Common myeloid progenitor, CD34-positive (primary cell): Measurements from ENCODE around the gene TUFT1.

ENCODE experiments used
- CTCF ChIA-PET: fragments of 350-600 bp; sonication (Branson Sonifier 250); formaldehyde crosslinking; loops from one replicate; lab custom pipeline; 2021; ENCODE audit warnings: antibody characterized with exemption; lab: Charles Lee
- POLR2A ChIA-PET: fragments of 350-600 bp; sonication (Branson Sonifier 250); formaldehyde crosslinking; loops from one replicate; lab custom pipeline; 2021; ENCODE audit warnings: antibody characterized with exemption; lab: Charles Lee
- DNase-seq, 3 donors: peaks; one replicate each; pipeline versions ENCODE4 v3.0.0 to v3.0.0-alpha.2; 2013
- H3K27ac ChIP-seq, 2 experiments: 1 replicate in 1 of 2; 2 replicates in 1 of 2; pipeline ENCODE4 v1.7.0; 2013; ENCODE audit warnings: inconsistent platforms in 2 of 2, low read length in 2 of 2, mild to moderate bottlenecking in 2 of 2, low read depth in 1 of 2, moderate library complexity in 1 of 2; ENCODE audit not compliant: severe bottlenecking in 2 of 2, insufficient read depth in 1 of 2, poor library complexity in 1 of 2
- H3K27me3 ChIP-seq, 5 experiments: replicated peaks in 2 of 5; 1 replicate in 3 of 5; 2 replicates in 2 of 5; pipeline versions ENCODE4 v1.6.1 to v1.7.0; 2013; ENCODE audit warnings: low read length in 4 of 5, mild to moderate bottlenecking in 2 of 5, moderate library complexity in 2 of 5, inconsistent platforms in 1 of 5; ENCODE audit not compliant: insufficient read depth in 5 of 5, control insufficient read depth in 4 of 5
- H3K36me3 ChIP-seq, 4 experiments: 1 replicate in 2 of 4; 2 replicates in 2 of 4; pipeline versions ENCODE4 v1.6.1 to v1.7.0; 2013; ENCODE audit warnings: low read length in 3 of 4, control low read depth in 1 of 4, mild to moderate bottlenecking in 1 of 4; ENCODE audit not compliant: control insufficient read depth in 4 of 4, insufficient read depth in 4 of 4
- H3K4me1 ChIP-seq, 4 experiments: 1 replicate in 3 of 4; 2 replicates in 1 of 4; pipeline versions ENCODE4 v1.6.1 to v1.7.1; 2013; ENCODE audit warnings: low read length in 3 of 4, mild to moderate bottlenecking in 3 of 4, control low read depth in 1 of 4, inconsistent platforms in 1 of 4, moderate library complexity in 1 of 4; ENCODE audit not compliant: control insufficient read depth in 4 of 4, insufficient read depth in 4 of 4; ENCODE audit errors: control extremely low read depth in 1 of 4
- H3K4me3 ChIP-seq, 7 experiments: 1 replicate in 4 of 7; 2 replicates in 3 of 7; pipeline versions ENCODE4 v1.5.1 to v1.7.0; 2013; ENCODE audit warnings: mild to moderate bottlenecking in 7 of 7, low read length in 6 of 7, moderate library complexity in 6 of 7, inconsistent platforms in 2 of 7, low read depth in 2 of 7, control low read depth in 1 of 7; ENCODE audit not compliant: insufficient read depth in 4 of 7, control insufficient read depth in 1 of 7; ENCODE audit errors: extremely low read depth in 1 of 7
- H3K9me3 ChIP-seq, 5 experiments: 1 replicate in 4 of 5; 2 replicates in 1 of 5; pipeline versions ENCODE4 v1.6.1 to v1.7.1; 2013; ENCODE audit warnings: low read length in 4 of 5, mild to moderate bottlenecking in 2 of 5, inconsistent platforms in 1 of 5, low read depth in 1 of 5, moderate library complexity in 1 of 5; ENCODE audit not compliant: control insufficient read depth in 4 of 5, insufficient read depth in 2 of 5; ENCODE audit errors: control extremely low read depth in 1 of 5
- WGBS: methylation state at CpG from one replicate; pipeline ENCODE4 v1.1.5; 2013; ENCODE audit not compliant: insufficient coverage; 5-methylcytosine and 5-hydroxymethylcytosine counted together

Gene TUFT1

GRCh38 chr1:151524736-151525135, 15.4 kb upstream of the TUFT1 start:
- no peak overlapping the region for H3K4me3 ChIP-seq
- H3K36me3 ChIP-seq = no peaks in the 10 kb centered on the region
- no peak overlapping the region for H3K27ac ChIP-seq
- H3K9me3 ChIP-seq = no peaks in the 10 kb centered on the region
- CTCF ChIA-PET = interaction anchor here (0.9 to 1.6 kb wide), 2 partner anchors 8 to 50 kb away, joined by 3 to 4 read pairs; no protein-coding TSS in a partner anchor
- DNase-seq = no peak
- H3K27me3 ChIP-seq = peaks cover 0 to 3% (median 0%) of the 10 kb centered on the region in 5 experiments
- no peaks in the 10 kb centered on the region for H3K4me1 ChIP-seq
- POLR2A ChIA-PET = no interaction called here
- 97% methylated on average over 6 of the region's 7 CpGs for WGBS

- Histone ChIP-seq H3K36me3 (no peaks in the 10 kb centered on the region), H3K9me3 (no peaks in the 10 kb centered on the region), H3K4me1 (no peaks in the 10 kb centered on the region), H3K27me3 (peaks cover 0 to 3% (median 0%) of the 10 kb centered on the region in 5 experiments), H3K4me3 (no peak overlapping the region), H3K27ac (no peak overlapping the region)
- WGBS = 95% methylated on average over 5 of the region's 7 CpGs
- ChIA-PET CTCF (interaction anchor here (1.5 kb wide), 1 partner anchor 9 kb away, joined by 4 read pairs; no protein-coding TSS in a partner anchor), POLR2A (no interaction called here)
- DNase-seq = no peak
These were observed 13.2 kb upstream of the TUFT1 start for GRCh38 chr1:151526735-151527525.

GRCh38 chr1:151529211-151529702, 10.9 kb upstream of the TUFT1 start:
- Histone ChIP-seq H3K4me3 (no peak overlapping the region), H3K36me3 (no peaks in the 10 kb centered on the region), H3K27ac (no peak overlapping the region), H3K27me3 (peaks cover 0 to 3% (median 0%) of the 10 kb centered on the region in 5 experiments), H3K9me3 (no peaks in the 10 kb centered on the region), H3K4me1 (no peaks in the 10 kb centered on the region)
- CTCF ChIA-PET = no interaction called here
- POLR2A ChIA-PET = no interaction called here
- 96% methylated on average over 7 of the region's 11 CpGs for WGBS
- DNase-seq = no peak

- H3K4me1 ChIP-seq = no peaks in the 10 kb centered on the region
- 95% methylated on average over 10 of the region's 18 CpGs for WGBS
- DNase-seq = no peak
- H3K27ac ChIP-seq = no peak overlapping the region
- H3K27me3 ChIP-seq = peaks cover 0 to 3% (median 0%) of the 10 kb centered on the region in 5 experiments
- no peak overlapping the region for H3K4me3 ChIP-seq
- CTCF ChIA-PET = interaction anchor here (1.0 kb wide), 1 partner anchor 14 kb away, joined by 4 read pairs; no protein-coding TSS in a partner anchor
- no peaks in the 10 kb centered on the region for H3K9me3 ChIP-seq
- no peaks in the 10 kb centered on the region for H3K36me3 ChIP-seq
- POLR2A ChIA-PET = interaction anchor here (0.6 kb wide), 1 partner anchor 50 kb away, joined by 3 read pairs; no protein-coding TSS in a partner anchor
These were observed 10.3 kb upstream of the TUFT1 start for GRCh38 chr1:151529781-151530180.

- no peak overlapping the region for H3K4me3 ChIP-seq
- no peaks in the 10 kb centered on the region for H3K9me3 ChIP-seq
- 98% methylated on average over 7 of the region's 11 CpGs for WGBS
- no peaks in the 10 kb centered on the region for H3K4me1 ChIP-seq
- CTCF ChIA-PET = interaction anchor here (1.0 to 1.3 kb wide), 2 partner anchors 10 to 13 kb away, joined by 3 to 4 read pairs; no protein-coding TSS in a partner anchor
- peaks cover 0 to 3% (median 0%) of the 10 kb centered on the region in 5 experiments for H3K27me3 ChIP-seq
- no peak for DNase-seq
- no peaks in the 10 kb centered on the region for H3K36me3 ChIP-seq
- H3K27ac ChIP-seq = no peak overlapping the region
- POLR2A ChIA-PET = interaction anchor here (0.6 kb wide), 1 partner anchor 50 kb away, joined by 3 read pairs; no protein-coding TSS in a partner anchor
These were observed 9.6 kb upstream of the TUFT1 start for GRCh38 chr1:151530461-151530860.

GRCh38 chr1:151533870-151534269, 6.2 kb upstream of the TUFT1 start:
- Histone ChIP-seq H3K27ac (no peak overlapping the region), H3K4me3 (no peak overlapping the region), H3K36me3 (no peaks in the 10 kb centered on the region), H3K27me3 (peaks cover 0 to 3% (median 0%) of the 10 kb centered on the region in 5 experiments), H3K4me1 (no peaks in the 10 kb centered on the region), H3K9me3 (no peaks in the 10 kb centered on the region)
- ChIA-PET CTCF (interaction anchor here (0.9 to 1.4 kb wide), 6 partner anchors 13 to 213 kb away, joined by 3 to 4 read pairs (median 3); no protein-coding TSS in a partner anchor), POLR2A (no interaction called here)
- DNase-seq = no peak
- WGBS = 99% methylated on average over 10 of the region's 10 CpGs
